ENCODE results near the gene MADD. TPM values are rescaled to one million over a fixed set of nuclear protein-coding genes. Genes with fewer than 3 reads are reported as not detected.

The MADD gene
- total and polyA plus RNA-seq, 10 of the 15 experiments (the other 5 are each of a cell fraction or from before 2014, with no cell fraction given) = 0.47 to 35.4 (median 17.6) TPM

- TF ChIP-seq ATF3 (IDR thresholded peaks at IDR 0.05; ENCODE audit: borderline replicate concordance, extremely low read depth, low read depth, low read length) = no peak
- no peak for TF ChIP-seq IRF5 (IDR thresholded peaks at IDR 0.05; ENCODE audit: borderline replicate concordance)
- TF ChIP-seq BMI1 (IDR thresholded peaks at IDR 0.05; ENCODE audit: borderline replicate concordance) = no peak
- no peak for TF ChIP-seq RFX5 (IDR thresholded peaks at IDR 0.05; ENCODE audit: low read depth, low read length)
- TF ChIP-seq EED (IDR thresholded peaks at IDR 0.05; ENCODE audit: low read depth) = no peak
- TF ChIP-seq TCF7 (IDR thresholded peaks at IDR 0.05; ENCODE audit: borderline replicate concordance) = no peak
- no peak for TF ChIP-seq HCFC1 (IDR thresholded peaks at IDR 0.05; ENCODE audit: low read length)
- no peak for TF ChIP-seq JUND (IDR thresholded peaks at IDR 0.05; ENCODE audit: low read depth, low read length)
- TF ChIP-seq NFYB (IDR thresholded peaks at IDR 0.05; ENCODE audit: insufficient read depth, low read depth, low read length) = no peak
These were observed 11.5 kb upstream of the MADD start (continued) for GRCh38 chr11:47258317-47258902.

Measured in GM12878 (cell line).